ENCODE measurements around the gene CCL24.

DNA sequence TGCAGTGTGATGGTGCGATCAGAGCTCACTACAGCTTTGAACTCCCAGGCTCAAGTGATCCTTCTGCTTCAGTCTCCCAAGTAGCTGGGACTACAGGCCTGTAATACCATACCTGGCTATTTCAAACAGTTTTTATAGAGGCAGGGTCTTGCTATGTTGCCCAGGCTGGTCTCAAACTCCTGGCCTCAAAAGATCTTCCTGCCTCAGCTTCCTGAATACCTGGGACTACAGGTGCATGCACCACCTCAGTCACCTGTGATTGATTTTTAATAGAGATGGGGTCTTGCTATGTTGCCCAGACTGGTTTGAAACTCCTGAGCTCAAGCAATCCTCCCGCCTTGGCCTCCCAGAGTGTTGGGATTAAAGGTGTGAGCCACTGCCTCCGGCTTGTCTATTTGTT, 26.4 kb upstream of the CCL24 start:
- TF ChIP-seq EZH2 (IDR thresholded peaks at IDR 0.05; ENCODE audit: insufficient read depth, low read length), result no peak
- TF ChIP-seq, protein P1, sequence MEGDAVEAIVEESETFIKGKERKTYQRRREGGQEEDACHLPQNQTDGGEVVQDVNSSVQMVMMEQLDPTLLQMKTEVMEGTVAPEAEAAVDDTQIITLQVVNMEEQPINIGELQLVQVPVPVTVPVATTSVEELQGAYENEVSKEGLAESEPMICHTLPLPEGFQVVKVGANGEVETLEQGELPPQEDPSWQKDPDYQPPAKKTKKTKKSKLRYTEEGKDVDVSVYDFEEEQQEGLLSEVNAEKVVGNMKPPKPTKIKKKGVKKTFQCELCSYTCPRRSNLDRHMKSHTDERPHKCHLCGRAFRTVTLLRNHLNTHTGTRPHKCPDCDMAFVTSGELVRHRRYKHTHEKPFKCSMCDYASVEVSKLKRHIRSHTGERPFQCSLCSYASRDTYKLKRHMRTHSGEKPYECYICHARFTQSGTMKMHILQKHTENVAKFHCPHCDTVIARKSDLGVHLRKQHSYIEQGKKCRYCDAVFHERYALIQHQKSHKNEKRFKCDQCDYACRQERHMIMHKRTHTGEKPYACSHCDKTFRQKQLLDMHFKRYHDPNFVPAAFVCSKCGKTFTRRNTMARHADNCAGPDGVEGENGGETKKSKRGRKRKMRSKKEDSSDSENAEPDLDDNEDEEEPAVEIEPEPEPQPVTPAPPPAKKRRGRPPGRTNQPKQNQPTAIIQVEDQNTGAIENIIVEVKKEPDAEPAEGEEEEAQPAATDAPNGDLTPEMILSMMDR (IDR thresholded peaks at IDR 0.05; ENCODE audit: insufficient read depth, low read depth, low read length), result no peak

Data from astrocyte (in vitro differentiated cells and primary cell).